WTC11 (cell line): ENCODE measurements around the gene ZNF613.

ENCODE experiments used
- FOXJ3 ChIP-seq: sonication (generic); formaldehyde crosslinking; IDR thresholded peaks from 2 replicates; pipeline ENCODE4 v1.9.0; 2021; ENCODE audit warnings: missing genetic modification reagents, mild to moderate bottlenecking, borderline replicate concordance
- GRHL2 ChIP-seq: fragments of 250-450 bp; sonication (Bioruptor Pico); IDR thresholded peaks from 2 replicates; pipeline ENCODE4 v1.8.0; 2022; ENCODE audit warnings: mild to moderate bottlenecking, moderate library complexity; ENCODE audit not compliant: insufficient replicate concordance, severe bottlenecking
- JUN ChIP-seq: sonication (generic); formaldehyde crosslinking; IDR thresholded peaks from 2 replicates; pipeline ENCODE4 v1.8.0; 2023; ENCODE audit warnings: mild to moderate bottlenecking, missing genetic modification reagents
- MAX ChIP-seq: sonication (generic); formaldehyde crosslinking; IDR thresholded peaks from 2 replicates; pipeline ENCODE4 v1.8.0; 2022; ENCODE audit warnings: mild to moderate bottlenecking, missing genetic modification reagents
- NFE2L1 ChIP-seq: sonication (generic); formaldehyde crosslinking; IDR thresholded peaks from 2 replicates; pipeline ENCODE4 v1.8.1; 2023; ENCODE audit warnings: missing genetic modification reagents
- NFYB ChIP-seq: sonication (generic); formaldehyde crosslinking; conservative IDR thresholded peaks from 2 replicates; pipeline ENCODE4 v1.8.0; 2022; ENCODE audit warnings: low read depth, missing genetic modification reagents
- STAT6 ChIP-seq: sonication (generic); formaldehyde crosslinking; conservative IDR thresholded peaks from 2 replicates; pipeline ENCODE4 v1.8.1; 2023; ENCODE audit warnings: mild to moderate bottlenecking, low read depth, missing genetic modification reagents, moderate library complexity
- ZNF121 ChIP-seq: sonication (generic); formaldehyde crosslinking; IDR thresholded peaks from 2 replicates; pipeline ENCODE4 v1.8.0; 2023; ENCODE audit warnings: missing genetic modification reagents
- ZNF512 ChIP-seq: sonication (generic); formaldehyde crosslinking; IDR thresholded peaks from 2 replicates; pipeline ENCODE4 v1.8.1; 2022; ENCODE audit warnings: missing genetic modification reagents, borderline replicate concordance
- ZSCAN18 ChIP-seq: fragments of 250-450 bp; sonication (Bioruptor Pico); IDR thresholded peaks from 2 replicates; pipeline ENCODE4 v2.1.2; 2022; ENCODE audit warnings: mild to moderate bottlenecking, moderate library complexity
- TF ChIP-seq, protein P1 (sequence below): sonication (generic); formaldehyde crosslinking; IDR thresholded peaks from 2 replicates; pipeline ENCODE4 v1.8.1; 2022; ENCODE audit warnings: low read depth, missing genetic modification reagents, borderline replicate concordance
- TF ChIP-seq, protein P2 (sequence below): fragments of 200-600 bp; IDR thresholded peaks from 2 replicates; pipeline ENCODE4 v1.8.0; 2022; ENCODE audit warnings: antibody characterized with exemption
- TF ChIP-seq, protein P3 (sequence below): sonication (generic); formaldehyde crosslinking; IDR thresholded peaks from 2 replicates; pipeline ENCODE4 v1.8.1; 2023; ENCODE audit warnings: mild to moderate bottlenecking, missing genetic modification reagents, moderate library complexity

DNA sequence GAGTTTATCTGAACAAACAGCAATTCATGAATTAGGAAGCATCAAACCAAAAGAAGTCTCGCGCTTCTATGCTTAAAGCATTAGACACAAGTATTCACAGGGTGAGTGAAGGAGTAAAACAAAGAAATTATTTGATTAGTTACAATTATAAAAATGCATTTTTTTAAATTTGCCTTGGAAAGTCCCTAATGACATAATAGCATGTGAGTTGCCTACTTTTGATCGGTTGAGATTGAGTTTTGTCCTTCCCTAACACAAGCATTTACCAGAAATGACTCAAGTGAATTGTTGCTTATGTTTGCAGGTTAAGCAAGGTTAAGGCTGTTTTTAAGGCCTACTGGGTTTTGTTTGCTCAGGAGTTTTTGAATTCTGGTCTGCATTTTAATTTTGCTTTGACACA lies 22.1 kb upstream of the ZNF613 start:
- TF ChIP-seq, protein P1, sequence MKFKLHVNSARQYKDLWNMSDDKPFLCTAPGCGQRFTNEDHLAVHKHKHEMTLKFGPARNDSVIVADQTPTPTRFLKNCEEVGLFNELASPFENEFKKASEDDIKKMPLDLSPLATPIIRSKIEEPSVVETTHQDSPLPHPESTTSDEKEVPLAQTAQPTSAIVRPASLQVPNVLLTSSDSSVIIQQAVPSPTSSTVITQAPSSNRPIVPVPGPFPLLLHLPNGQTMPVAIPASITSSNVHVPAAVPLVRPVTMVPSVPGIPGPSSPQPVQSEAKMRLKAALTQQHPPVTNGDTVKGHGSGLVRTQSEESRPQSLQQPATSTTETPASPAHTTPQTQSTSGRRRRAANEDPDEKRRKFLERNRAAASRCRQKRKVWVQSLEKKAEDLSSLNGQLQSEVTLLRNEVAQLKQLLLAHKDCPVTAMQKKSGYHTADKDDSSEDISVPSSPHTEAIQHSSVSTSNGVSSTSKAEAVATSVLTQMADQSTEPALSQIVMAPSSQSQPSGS (CRISPR knock-in tag): no peak
- TF ChIP-seq MAX (CRISPR knock-in tag) (no peak), ZNF512 (CRISPR knock-in tag) (no peak), JUN (CRISPR knock-in tag) (no peak), STAT6 (CRISPR knock-in tag) (no peak), NFE2L1 (CRISPR knock-in tag) (no peak), GRHL2 (no peak), ZSCAN18 (CRISPR knock-in tag) (no peak), FOXJ3 (CRISPR knock-in tag) (no peak), NFYB (CRISPR knock-in tag) (no peak), ZNF121 (CRISPR knock-in tag) (no peak)
- TF ChIP-seq, protein P2, sequence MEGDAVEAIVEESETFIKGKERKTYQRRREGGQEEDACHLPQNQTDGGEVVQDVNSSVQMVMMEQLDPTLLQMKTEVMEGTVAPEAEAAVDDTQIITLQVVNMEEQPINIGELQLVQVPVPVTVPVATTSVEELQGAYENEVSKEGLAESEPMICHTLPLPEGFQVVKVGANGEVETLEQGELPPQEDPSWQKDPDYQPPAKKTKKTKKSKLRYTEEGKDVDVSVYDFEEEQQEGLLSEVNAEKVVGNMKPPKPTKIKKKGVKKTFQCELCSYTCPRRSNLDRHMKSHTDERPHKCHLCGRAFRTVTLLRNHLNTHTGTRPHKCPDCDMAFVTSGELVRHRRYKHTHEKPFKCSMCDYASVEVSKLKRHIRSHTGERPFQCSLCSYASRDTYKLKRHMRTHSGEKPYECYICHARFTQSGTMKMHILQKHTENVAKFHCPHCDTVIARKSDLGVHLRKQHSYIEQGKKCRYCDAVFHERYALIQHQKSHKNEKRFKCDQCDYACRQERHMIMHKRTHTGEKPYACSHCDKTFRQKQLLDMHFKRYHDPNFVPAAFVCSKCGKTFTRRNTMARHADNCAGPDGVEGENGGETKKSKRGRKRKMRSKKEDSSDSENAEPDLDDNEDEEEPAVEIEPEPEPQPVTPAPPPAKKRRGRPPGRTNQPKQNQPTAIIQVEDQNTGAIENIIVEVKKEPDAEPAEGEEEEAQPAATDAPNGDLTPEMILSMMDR: no peak
- TF ChIP-seq, protein P3, sequence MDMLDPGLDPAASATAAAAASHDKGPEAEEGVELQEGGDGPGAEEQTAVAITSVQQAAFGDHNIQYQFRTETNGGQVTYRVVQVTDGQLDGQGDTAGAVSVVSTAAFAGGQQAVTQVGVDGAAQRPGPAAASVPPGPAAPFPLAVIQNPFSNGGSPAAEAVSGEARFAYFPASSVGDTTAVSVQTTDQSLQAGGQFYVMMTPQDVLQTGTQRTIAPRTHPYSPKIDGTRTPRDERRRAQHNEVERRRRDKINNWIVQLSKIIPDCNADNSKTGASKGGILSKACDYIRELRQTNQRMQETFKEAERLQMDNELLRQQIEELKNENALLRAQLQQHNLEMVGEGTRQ: no peak
